HL-60/S4 treated with retinoic acid at 250 ng/mL for 4 days and 3 days (cell line): ENCODE results near the gene PAX5.

Experiments
- in situ Hi-C: fragments of 300-500 bp; cut with MboI; formaldehyde crosslinking; loops from 2 replicates; pipeline ENCODE4 v1.7.0; 2022; ENCODE audit warnings: low sequenced_read_pairs

Gene PAX5

GRCh38 chr9:36818965-36819870 is 214.8 kb downstream of the PAX5 start:
- in situ Hi-C loops: no loop called here

- in situ Hi-C loops: no loop called here
These were observed 215.7 kb downstream of the PAX5 start for GRCh38 chr9:36818242-36818938.

DNA sequence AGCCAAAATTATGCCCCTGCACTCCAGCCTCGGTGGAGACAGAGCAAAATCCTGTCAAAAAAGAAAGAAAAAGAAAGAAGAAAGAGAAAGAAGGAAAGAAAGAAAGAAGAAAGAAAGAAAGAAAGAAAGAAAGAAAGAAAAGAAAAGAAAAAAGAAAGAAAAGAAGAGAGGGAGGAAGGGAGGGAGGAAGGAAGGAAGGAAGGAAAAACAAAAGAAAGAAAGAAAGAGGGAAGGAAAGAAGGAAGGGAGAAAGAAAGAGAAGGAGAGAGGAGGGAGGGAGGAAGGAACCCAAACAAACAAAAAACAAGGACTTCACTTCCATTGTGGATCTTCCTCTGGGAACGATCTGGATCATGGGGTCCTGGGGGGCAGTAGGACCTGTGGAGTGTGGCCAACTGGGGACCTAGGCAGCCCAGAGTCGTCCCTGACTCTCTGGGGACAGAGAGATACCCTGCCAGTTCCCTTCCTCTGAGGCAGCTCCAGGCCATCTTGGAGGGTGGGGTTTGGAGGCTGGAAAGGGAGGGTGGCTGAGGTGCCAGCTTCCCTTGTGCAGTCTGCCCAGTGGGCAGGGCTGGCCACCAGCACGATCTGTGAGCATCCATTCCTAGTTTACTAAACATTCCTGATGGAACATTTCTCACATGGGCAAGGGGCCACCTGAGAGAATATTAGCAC is 216.8 kb downstream of the PAX5 start:
- in situ Hi-C loops: no loop called here

- in situ Hi-C loops: no loop called here
These were observed 217.7 kb downstream of the PAX5 start for GRCh38 chr9:36816371-36816770.

DNA sequence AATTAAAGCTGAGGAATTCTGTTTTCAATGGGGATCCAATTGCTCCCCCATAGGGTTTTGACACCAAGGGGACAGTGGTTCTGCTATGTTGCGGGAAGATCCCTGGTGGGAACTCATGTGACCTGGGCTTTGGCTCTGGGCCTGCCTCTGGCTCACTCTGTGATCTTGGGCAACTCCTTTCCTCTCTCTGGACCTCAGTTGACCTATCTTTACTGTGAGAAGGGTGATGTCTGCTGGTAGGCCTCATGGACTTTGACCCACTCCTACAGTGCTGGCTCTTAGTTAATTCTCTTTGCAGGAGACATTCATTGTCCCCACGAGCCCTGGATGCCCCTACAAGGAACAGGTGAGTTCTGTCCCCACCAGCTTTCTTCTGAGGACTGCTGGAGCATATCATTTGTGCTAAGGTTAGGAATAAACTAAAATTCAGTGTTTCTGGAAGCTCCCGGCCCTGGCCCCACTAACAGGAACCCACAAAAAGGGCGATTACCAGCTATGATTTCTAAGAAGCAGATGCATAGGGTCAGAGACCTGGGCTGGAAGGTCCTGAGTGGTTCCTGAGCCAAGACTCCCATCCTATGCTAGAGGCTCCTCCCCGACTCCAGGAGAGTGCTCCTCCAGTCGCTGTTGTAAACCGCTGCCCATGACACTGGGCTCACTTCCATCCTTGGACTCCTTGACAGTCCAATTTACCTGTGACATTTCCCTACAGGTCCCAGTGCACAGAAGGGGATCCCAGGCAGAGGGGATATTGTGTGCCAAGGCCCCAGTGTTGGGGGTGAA is 218.3 kb downstream of the PAX5 start:
- in situ Hi-C loops: no loop called here

DNA sequence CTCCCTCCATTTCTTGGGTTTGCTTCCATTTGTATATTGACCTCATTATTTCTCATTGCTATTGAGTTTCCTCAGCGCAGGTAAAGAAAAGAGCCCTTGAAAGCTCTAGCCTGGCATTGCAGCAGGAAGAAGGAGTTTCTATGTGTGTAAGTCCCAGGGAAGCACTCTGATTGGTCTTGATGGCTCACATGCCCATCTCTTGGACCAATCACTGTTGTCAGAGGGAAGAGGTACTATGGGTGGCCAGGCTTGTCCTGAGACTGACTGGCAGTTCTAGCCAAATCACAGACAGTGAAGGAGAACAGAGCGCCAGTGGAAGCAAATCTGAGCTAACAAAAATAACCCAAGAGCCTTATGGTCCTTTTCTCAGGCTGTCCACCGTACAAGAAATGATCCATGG is 219.0 kb downstream of the PAX5 start:
- in situ Hi-C loops: no loop called here

DNA sequence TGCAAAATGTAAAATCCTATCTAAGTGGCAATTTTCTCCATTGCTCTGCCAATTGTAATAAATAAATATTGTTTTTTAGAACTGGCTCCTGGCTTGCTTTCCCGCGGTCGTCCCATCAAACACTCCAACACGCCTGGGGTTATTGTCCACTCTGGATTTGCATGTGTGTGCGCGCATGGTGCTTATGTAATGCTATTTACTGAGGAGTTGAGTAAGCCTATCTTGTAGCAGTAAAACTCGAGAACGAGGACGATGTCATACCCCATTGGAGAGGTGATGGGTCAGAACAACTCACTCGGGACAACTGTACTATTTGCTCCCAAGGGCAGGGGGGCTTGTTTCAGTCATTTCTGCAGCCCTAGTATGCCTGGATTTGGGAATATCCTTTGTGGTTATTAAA is 220.9 kb downstream of the PAX5 start:
- in situ Hi-C loops: no loop called here

DNA sequence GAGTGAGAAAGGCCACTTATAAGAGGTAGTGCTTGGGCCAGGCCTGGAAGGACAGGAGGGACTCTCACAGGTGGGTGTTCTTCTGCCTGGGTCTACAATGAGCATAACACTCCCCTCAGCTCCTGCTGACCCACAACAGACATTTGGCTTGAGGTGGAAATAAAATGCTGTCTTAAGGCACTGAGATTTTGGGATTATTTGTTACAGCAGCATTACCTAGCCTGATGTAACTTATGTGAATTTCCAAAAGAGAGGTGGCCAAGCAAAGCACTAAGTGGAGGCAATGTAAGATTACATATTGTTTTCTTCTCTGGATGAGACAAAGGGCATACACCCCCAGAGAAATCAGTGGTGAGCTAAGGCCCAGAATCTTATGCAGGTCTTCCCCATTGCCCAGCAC is 221.5 kb downstream of the PAX5 start:
- in situ Hi-C loops: no loop called here

DNA sequence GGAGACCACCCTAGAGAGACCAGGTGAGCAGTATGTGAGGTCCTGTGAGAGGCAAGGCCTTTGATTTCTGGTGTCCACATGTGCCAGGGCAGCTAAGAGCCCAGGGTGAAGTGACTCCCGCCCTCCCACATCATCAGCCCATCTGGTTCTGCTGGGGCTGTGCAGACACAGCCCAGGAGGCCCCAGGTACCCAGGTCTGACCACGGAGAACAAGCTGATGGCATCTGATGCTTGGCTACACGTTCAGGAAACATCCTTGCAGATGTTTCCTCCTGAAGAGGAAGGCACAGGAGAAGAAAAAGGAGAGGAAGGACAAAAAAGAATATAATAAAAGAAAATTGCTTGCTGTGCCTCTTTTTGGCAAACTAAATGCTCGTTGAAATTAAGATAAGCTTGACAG is 225.8 kb downstream of the PAX5 start:
- in situ Hi-C loops: no loop called here

DNA sequence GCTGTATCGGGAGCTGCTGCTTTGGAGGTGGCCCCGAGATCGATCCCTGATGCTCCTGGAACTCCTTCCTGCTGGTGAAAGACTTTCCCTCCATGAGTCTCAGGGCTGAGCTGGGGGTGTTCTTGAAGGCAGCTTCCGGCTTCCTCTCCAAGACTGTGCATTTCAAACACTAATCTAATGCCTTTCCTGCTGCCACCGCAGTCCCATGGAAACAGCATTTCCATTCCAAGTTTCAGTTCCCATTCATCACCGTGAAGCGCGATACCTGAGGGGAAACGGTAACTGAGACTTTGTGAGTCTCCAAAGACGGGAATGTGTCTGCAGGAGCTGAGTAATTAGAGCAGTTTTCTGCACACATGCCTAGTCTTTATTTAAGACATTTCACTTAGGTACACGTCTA is 230.1 kb downstream of the PAX5 start:
- in situ Hi-C loops: no loop called here

- in situ Hi-C loops: no loop called here
These were observed 231.7 kb downstream of the PAX5 start for GRCh38 chr9:36802201-36802920.

GRCh38 chr9:36800455-36800854 is 233.6 kb downstream of the PAX5 start:
- in situ Hi-C loops: no loop called here

DNA sequence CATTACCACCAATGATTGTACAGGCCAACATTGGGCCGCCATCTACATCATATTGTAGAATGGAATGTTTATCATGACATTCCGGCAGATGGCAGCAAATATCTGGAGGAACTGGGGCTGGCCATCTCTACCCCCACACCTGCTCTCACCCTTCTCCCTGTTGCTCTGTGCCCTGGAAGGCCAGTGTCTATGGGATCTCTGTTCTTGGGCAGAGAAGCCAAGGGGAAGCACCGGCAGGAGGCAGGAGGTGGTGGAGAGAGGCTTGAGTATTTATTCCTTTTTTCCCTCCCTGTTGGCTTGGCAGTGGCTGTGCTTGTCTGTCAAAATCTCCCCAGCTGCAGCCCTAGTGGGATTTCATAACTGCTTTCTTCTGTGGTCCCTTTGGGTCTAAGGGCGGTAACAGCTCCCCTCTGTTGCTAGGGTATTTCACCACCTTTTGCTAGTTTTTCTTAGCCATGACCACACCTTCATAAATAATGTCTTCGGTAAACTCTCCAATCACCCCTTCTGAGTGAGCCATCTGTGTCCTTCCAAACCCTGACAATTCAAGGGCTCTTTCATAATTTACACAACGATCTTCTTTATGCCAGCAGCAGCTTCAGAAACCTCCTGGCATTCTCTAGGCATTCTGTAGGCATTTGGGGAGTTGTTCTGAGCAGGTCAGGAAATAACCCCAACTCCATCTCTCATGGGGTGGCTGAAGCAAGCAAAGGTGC is 235.6 kb downstream of the PAX5 start:
- in situ Hi-C loops: no loop called here

- in situ Hi-C loops: no loop called here
These were observed 236.4 kb downstream of the PAX5 start for GRCh38 chr9:36797471-36798220.

DNA sequence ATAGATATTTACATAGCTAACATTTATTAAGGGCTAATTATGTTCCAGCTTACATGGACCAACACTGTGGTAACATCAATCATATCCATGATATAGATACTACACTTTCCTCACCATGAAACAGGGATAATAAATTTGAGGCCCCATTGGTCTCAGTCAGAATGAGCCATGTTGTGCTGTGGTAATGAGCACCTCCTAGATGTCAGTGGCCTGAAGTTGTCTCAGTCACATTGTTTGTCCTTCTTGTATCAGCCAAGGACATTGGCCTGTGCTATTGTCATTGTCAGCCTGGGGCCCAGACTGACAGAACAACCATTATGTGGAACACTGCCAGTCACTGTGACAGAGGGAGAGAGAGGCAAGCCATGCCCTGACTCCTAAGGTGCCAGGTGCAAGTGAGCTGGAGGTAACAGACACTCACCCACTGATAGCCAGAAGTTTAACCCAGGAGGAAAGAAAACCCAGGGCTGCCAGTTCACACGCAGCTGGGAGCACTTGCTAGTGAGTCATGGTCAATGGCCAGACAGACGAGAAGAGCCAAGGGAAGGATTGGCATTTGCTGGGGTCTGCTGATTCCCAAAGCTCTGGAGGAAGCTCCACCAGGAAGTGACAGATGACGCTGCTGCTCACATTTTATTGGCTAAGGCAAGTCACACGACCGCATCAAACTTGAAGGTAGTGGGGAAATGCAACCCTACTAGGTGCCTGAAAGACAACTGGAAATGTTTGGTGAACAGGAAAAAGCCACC is 237.2 kb downstream of the PAX5 start:
- in situ Hi-C loops: no loop called here

DNA sequence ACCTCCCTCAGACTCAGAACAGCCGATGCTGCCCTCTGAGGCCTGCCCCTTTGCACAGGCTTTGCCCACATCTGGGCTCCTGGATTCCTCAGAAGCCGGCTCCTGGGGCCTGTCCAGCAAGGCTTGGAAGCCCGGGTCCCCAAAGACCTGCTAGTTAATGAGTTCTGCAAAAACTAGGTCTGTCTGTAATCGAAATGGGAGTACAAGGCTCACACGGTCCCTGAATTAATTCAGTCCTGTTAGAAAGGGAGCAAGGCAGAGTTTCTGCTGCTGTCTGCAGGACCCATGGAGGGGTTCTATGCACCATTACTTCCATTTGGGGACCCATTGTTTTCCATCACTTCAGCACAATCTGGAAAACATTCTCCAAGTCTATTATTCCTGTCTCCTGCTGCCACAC is 239.6 kb downstream of the PAX5 start:
- in situ Hi-C loops: no loop called here

DNA sequence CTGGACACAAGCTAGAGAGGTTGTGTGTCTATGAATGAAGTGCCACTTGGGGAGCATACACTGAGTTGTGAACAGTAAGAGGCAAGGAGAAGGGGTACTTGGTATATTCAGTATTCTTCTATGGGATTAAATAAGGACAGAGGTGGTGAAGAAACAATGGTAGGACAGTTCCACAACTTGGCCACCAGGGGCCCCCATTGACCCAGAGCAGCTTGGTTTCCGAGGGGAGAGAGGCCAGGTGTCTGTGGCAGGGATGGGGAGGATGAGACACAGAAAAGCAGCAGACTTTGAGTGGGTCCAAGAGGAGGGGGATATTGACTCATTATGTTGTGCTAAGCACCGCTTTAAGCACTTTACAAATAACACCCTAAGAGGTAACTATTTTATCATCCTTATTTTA is 240.8 kb downstream of the PAX5 start:
- in situ Hi-C loops: no loop called here

DNA sequence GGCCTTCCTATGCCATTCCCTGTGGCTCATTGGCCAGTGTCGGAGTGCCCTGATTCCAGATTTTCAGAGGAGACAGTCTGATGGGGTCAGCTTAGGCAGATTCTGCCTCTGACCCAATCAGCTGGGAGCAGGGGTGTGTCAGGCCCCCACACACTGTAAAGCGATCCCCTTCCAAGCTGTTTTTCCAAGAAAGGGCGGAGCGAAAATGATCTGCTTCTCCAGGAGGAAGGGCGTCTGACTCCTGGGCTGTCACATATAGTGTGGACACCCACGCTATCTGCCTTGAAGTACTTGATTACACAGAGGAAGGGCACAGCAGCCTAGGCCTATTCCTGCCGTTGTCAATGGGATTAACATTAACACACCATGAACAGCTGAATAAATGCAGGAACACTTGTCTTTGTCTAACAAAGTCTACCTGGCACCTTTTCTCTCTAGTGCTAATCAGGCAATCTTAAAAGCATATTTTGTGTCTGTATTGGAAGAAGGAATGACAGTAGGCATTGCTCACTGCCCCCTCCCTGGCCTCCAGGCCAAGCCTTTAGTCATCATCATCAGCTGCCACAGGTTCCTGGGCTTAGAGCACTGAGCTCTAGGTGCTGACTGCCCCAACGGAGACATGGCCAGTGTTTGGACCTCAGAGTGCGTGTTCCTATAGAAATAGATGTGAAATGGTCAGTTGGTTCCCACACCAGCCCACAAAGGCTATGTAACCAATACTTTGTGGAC is 242.7 kb downstream of the PAX5 start:
- in situ Hi-C loops: no loop called here
